Astrocyte of the cerebellum (primary cell): Measurements from ENCODE around the gene LONRF2.

Source experiments
- DNase-seq: peaks from one replicate; pipeline ENCODE4 v3.0.0-alpha.2; 2011; ENCODE audit warnings: low read depth
- H3K4me3 ChIP-seq: 2 replicates; pipeline ENCODE4 v1.5.1; 2011; ENCODE audit warnings: mild to moderate bottlenecking, low read depth, low read length, moderate library complexity
- in situ Hi-C: cut with HindIII; loops from 2 replicates; pipeline ENCODE4 v1.10.0; 2017; ENCODE audit warnings: low sequenced_read_pairs
- TF ChIP-seq, protein P1 (sequence below): IDR thresholded peaks from 2 replicates; pipeline ENCODE4 v1.5.1; 2012; ENCODE audit warnings: low read length, low read depth, moderate library complexity, mild to moderate bottlenecking; ENCODE audit errors: missing control alignments

The LONRF2 gene

DNA sequence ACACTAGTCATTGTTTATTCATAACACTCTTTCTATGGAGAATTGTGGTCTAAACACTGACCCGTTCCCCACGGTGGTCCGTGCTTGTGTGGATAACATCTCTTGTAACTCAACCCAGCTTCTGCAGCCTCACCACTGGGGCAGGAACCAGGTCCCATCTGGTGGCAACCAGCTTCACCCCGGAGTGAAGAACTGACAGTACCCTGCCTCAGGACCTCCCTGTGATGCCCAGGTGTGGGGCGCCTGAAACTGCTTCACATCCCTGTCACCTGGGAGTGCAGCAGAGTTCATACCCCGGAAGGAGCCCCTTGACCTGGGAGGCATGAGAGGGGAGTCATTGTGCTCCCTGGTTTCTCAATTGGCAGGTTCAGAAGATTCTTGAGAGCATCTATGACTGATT is 81.1 kb downstream of the LONRF2 start:
- no peak overlapping the region for H3K4me3 ChIP-seq
- in situ Hi-C loops = no loop called here
- DNase-seq = no peak
- TF ChIP-seq, protein P1, sequence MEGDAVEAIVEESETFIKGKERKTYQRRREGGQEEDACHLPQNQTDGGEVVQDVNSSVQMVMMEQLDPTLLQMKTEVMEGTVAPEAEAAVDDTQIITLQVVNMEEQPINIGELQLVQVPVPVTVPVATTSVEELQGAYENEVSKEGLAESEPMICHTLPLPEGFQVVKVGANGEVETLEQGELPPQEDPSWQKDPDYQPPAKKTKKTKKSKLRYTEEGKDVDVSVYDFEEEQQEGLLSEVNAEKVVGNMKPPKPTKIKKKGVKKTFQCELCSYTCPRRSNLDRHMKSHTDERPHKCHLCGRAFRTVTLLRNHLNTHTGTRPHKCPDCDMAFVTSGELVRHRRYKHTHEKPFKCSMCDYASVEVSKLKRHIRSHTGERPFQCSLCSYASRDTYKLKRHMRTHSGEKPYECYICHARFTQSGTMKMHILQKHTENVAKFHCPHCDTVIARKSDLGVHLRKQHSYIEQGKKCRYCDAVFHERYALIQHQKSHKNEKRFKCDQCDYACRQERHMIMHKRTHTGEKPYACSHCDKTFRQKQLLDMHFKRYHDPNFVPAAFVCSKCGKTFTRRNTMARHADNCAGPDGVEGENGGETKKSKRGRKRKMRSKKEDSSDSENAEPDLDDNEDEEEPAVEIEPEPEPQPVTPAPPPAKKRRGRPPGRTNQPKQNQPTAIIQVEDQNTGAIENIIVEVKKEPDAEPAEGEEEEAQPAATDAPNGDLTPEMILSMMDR = no peak

DNA sequence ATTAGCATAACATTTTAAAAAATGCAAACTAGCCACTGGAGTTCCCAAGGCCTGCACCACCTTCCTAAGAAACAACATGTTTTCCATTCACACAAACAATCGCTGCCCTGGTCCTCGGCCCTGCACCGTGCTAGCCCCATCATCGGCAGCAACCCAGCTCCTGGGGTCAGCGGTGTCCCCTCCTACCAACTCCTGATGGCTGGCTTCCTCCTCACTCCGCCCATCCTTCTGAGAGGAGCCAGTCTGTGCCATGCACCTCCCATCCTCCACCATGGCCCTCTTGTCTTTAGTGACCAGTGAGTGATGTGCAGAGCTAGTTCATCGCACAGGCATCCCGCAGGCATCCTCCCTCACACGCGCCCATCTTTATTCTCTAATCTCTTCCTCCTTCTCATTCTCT is 81.9 kb downstream of the LONRF2 start:
- no peak overlapping the region for H3K4me3 ChIP-seq
- no peak for DNase-seq
- in situ Hi-C loops = no loop called here
- TF ChIP-seq, protein P1 = no peak

DNA sequence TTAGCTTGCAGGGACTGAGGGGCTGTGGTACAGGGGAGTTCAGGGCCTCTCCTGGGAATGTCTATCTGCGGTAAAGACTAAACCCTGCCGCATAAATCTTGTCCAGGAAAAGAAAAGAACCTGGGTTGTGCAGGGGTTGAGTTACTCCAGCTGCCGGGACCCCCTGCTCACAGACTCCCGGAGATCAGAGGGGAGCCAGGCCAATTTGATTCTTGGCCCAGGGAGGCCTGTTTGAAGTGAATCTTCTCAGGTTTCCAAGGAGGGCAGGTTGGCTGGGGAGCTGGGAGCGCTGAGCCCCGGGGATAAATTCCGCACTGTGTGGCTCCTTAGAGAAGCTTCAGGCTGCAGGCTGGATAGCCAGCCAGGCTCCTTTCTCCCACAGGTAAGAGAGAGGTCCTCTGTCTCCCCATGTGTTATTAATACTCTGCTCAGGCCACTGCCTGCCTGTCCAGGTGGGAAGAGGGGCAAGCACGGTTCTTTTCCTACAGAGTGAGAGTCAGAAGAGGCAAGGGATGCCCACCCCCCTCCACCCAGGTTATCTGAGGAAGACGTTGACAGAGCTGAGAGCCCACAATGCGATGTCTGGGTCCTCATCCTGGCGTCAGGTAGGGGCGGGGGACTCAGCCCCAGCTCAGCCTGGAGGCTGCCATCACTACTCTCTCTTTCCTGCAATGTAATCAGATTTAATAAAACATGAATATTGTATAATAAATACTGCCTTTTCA is 82.7 kb downstream of the LONRF2 start:
- no peak for DNase-seq
- H3K4me3 ChIP-seq = no peak overlapping the region
- in situ Hi-C loops = no loop called here
- TF ChIP-seq, protein P1 = no peak

DNA sequence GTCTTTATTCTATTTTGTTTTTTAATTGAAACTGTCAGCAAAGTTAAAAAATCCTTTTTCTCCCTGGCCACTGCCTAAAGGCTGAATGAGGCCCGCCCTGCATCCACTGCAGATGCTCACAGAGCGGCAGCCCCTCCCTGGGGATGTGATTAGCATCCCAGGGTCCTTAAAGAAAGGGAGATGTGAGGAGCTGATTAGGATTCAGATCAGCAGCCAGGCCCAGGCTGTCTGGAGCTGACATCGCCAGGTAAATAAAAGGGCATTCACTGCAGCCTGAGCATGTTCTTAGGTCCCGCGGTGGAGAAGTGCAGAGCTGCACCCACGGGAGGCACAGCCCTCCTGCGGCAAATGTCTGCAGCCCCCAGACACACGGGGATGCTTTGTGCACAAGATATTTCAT is 83.8 kb downstream of the LONRF2 start:
- DNase-seq = no peak
- H3K4me3 ChIP-seq = no peak overlapping the region
- in situ Hi-C loops = no loop called here
- TF ChIP-seq, protein P1 = no peak

DNA sequence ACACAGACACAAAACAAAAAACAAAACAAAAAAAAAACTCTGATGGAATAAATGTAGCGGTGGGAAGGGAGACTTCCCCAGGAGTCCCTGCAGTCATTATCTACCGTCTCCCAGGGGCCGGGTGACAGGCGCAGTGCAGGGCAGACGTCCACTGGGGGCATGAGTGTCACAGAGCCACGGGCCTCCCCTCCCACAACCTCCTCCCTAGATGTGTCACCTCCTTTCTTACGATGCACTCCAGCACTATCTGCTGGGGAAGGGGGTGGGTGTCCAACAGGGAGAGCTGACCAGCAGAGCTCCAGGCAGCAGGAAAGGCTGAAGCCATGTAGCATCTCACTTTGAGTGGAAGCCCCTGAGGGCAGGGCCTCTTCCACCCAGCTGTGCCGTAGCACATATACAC is 84.5 kb downstream of the LONRF2 start:
- no peak overlapping the region for H3K4me3 ChIP-seq
- TF ChIP-seq, protein P1 = no peak
- no peak for DNase-seq
- in situ Hi-C loops = no loop called here

DNA sequence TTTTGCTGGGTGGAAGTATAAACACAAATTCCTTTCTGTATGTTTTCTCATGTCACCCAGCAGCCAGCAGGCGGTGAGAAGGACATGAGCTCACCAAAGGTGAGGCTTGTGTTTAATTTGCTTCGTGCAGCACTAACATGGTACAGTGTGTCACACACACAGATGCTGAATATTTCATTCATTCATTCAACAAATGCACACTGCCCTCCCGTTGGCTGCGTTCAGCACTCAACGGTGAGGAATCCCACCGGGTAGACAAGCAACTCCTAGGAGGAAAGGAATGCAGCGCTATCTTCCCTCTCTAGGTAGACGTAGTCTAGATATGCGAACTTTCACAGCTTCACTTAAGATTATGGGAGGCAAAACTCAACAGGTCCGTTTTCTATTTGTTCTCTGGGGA is 85.1 kb downstream of the LONRF2 start:
- H3K4me3 ChIP-seq = no peak overlapping the region
- TF ChIP-seq, protein P1 = no peak
- DNase-seq = no peak
- in situ Hi-C loops = no loop called here
